Measurements from ENCODE around the gene CD274.
"Not testable (repeated sequence)": the region's sequence is repeated elsewhere in the genome, so short reads cannot be mapped to it uniquely, and the experiment has no call there.

CD274 gene

DNA sequence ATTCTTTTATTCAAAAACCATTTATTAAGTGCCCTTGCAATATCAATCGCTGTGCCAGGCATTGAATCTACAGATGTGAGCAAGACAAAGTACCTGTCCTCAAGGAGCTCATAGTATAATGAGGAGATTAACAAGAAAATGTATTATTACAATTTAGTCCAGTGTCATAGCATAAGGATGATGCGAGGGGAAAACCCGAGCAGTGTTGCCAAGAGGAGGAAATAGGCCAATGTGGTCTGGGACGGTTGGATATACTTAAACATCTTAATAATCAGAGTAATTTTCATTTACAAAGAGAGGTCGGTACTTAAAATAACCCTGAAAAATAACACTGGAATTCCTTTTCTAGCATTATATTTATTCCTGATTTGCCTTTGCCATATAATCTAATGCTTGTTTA lies 18.5 kb downstream of the CD274 start:
- DNase-seq, result no peak

DNA sequence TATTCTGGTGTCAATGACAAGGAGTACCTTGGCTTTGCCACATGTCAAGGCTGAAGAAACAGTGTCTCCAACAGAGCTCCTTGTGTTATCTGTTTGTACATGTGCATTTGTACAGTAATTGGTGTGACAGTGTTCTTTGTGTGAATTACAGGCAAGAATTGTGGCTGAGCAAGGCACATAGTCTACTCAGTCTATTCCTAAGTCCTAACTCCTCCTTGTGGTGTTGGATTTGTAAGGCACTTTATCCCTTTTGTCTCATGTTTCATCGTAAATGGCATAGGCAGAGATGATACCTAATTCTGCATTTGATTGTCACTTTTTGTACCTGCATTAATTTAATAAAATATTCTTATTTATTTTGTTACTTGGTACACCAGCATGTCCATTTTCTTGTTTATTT lies 19.8 kb downstream of the CD274 start:
- no peak for DNase-seq

DNA sequence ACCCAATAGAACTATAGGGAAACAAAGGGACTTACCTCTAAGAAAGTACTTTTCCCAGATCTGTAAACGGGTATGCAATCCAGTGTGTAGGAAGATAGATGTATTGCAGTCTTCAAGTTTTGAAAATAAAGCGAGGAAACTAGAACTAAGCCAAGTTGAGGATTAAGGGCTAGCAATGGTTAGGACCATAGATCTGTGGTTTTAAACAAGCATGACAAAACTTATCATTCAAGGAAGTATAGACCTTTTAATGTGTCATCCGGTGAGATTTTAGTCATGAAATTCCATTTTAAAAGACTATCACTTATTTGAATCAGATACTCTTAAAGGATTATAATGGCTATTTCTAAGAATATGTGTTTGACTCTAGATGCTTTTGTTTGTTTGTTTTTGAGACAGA lies 20.5 kb downstream of the CD274 start:
- DNase-seq, result no peak

DNA sequence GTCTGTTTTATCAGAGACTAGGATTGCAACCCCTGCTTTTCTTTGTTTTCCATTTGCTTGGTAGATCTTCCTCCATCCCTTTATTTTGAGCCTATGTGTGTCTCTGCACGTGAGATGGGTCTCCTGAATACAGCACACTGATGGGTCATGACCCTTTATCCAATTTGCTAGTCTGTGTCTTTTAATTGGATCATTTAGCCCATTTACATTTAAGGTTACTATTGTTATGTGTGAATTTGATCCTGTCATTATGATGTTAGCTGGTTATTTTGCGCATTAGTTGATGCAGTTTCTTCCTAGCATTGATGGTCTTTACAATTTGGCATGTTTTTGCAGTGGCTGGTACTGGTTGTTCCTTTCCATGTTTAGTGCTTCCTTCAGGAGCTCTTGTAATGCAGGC lies 25.3 kb downstream of the CD274 start:
- DNase-seq, result not testable (repeated sequence)

DNA sequence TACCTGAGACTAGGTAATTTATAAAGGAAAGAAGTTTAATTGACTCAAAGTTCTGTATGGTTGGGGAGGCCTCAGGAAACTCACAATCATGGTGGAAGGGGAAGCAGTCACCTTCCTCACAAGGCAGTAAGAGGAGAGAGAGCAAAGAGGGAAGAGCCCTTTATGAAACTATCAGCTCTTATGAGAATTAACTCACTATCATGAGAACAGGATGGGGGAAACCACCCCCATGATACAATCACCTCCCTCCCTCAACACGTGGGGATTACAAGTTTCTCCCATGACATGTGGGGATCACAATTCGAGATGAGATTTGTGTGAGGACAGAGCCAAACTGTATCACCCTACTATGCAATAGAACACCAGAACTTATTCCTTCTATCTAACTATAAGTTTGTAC lies 27.9 kb downstream of the CD274 start:
- DNase-seq, result peak; percentile 39

DNA sequence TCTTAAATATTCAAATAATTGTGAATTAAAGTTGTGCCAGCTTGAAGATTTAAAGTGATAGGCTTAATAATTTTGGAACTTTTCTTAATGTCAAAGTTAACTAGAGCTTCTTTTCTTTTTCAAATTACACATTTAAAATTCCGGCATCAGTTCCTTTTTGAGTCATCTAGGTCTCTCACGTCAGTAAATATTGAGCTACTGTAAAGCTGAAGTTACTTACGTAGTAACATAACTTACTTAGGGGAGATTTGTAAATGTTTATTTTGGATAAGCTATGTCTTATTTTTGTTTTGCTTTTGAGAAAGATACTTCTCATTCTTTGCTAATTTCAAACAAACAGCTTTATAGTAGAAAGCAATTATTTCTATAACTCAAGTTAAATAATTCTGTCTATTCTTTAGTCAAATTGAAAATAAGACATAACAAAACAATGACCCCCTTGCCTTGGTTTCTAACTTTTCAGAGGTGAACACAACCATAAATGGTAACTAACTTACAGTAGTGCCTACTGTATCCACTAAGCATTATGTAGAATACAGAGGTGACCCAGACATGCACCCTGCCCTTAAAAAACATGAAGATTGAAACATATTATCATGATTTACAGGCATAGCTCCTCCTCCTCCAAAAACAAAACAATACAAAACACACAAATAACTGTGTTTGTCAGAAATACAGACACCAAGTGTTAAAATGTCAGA lies 29.8 kb downstream of the CD274 start:
- DNase-seq, result no peak

DNA sequence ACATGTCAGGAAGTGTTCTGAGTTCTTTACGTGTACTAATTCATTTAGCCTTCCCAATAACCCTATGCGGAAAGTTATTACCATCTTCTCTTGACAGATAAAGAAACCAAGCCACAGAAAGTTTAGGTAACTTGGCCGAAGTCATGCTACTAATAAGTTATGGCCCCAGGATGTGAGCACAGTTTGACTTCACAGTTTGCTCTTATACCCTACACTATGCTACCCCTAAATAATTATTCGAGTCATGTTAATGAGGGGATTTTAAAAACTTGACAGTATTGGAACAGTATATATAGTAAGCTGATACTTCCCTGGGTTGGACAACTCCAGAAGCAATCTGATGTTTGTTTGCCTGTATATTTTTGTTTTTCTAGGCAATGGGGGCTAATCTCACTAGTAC lies 30.6 kb downstream of the CD274 start:
- no peak for DNase-seq

DNA sequence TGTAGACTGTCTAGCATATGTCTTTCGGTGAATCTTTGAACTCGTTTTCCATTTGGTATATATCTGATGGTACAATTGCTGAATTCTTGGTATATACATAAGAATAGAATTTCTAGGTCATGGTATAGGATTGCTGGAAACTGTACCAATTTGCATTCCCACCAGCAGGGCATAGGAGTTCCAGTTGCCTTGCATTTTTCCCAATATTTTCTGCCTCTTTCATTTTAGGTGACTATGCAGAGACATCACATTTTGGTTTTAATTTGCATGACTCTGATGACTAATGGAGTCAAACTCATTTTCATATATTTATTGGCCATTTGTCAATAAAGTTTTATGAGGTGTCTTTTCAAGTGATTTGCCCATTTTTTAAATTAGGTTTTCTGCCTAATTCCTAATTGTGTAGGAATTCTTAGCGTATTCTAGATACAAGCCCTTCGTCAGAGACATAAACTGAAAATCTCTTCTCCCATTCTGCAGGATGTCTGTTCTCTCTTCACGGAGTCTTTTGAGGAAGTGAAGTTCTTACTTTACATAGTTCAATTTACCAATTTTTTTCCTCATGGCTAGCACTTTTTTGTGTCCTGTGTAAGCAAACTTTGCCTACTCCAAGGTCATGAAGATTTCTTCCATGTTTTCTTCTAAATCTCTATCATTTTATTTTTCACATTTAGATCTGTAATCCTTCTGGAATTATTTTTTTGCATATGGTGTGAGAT lies 31.1 kb downstream of the CD274 start:
- no peak for DNase-seq

DNA sequence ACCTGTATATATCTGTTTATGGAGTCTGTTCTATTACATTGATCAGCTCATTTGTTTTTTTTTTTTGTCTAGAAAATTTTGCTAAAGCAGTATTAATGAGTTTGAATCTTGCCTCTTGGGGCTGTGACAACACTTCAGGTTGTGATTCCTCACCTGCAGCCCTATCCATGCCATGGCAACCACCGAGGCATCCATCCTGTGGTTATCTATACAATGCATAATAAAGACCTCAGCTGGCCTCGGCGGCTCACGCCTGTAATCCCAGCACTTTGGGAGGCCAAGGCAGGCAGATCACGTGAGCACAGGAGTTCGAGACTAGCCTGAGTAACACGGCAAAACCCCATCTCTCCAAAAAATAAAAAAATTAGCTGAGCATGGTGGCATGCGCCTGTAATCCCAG lies 31.9 kb downstream of the CD274 start:
- DNase-seq, result no peak

DNA sequence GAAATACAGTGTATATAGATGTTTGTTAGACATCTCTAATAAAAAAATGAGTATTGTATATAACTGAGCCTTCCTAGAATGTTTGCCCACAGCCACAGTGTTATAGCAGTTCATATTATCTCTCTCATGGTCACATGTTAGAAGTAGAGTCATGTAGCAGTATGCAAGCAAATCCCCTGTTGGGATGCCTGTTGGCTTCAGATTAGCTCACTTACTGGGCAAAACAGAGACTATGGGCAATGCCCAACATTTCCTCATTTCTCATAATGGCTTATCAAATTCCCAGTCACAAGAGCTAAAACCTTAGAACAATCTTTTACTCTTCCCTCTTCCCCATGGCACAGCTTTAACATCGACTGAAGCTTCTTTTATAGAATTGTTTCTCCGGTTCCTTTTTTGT lies 33.0 kb downstream of the CD274 start:
- DNase-seq, result no peak

DNA sequence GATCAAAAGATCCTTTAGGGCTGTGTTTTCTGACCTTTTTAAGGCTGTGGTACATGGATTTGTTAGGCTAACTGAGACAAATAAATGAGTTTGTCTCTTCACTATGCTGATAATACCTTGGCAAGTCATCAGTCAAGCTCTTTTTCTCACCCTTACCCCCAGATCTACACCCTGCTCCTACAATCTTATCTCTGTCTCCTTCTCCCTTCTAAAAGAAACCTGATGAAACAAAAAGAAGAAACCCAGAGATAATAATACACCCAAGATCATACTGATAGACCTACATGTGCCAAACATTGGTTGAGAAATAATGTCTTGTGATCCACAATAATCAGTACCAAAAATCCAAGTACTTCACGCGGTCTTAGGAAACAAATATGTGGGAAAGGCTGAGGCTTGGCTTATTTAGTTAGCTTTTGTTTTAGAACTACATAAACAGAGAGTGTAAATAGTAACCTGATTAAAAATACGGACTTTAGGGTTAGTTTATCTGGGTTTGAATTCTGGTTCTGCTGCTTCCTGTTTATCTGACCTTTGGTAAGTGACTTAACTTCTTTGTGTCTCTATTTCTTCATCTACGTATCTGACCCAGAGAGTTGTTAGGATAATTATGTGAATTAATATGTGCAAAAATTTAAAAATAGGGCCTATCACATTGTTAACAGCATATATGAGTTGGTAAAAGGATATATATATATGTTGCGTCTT lies 35.2 kb downstream of the CD274 start:
- DNase-seq, result no peak

DNA sequence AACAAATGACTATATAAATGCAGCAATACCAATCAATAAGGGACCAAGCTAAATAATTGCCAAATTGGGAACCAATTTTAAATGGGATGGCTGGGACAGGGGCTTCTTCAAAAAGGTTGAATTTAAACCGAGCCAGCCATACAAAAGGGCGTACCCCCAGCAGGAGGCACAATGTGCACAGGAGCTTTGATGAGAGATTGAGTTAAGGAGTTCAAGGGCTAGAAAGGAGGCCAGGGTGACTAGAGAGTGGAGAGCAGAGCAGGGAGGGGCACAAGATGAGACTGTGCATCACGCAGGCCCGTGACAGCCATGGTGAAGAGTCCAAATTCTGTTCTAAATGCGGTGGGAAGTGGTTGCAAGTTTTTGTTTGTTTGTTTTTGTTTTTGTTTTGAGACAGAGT lies 36.6 kb downstream of the CD274 start:
- DNase-seq, result no peak

DNA sequence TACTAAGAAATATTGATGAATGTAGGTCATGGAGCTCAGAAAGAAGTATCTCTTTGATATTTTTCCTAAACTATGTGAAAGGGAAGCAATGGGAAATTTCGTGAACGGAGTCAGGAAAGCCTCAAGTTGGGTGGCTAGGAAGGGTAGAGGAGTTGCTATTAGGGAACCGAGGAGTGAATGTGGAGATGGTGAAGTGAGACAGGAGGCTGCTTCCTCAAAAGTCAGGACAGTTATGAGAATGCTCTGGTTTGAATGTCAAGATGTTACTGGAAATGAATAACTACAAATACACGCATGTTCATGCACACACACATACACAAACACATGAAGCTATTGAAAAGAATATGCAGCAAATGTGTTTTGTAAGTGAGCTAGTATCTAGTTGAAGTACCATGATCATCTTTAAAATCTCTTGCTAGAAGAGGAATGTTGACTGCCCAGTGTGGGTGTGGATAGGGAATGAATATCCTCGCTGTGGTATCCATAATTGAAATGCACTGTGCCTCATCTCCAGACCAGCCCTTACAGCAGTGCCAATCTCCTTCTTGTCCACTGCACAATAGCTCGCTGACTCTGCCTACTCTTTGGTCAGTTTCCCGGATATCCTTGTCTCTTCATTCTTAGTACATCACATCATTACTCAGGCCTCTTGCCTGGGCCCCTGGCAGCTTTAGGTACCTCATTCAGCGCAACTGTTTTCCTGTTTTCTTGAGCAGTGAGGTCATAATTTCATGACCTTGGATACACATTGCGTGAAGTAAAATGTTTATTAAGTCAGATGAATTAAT lies 38.1 kb downstream of the CD274 start:
- no peak for DNase-seq

DNA sequence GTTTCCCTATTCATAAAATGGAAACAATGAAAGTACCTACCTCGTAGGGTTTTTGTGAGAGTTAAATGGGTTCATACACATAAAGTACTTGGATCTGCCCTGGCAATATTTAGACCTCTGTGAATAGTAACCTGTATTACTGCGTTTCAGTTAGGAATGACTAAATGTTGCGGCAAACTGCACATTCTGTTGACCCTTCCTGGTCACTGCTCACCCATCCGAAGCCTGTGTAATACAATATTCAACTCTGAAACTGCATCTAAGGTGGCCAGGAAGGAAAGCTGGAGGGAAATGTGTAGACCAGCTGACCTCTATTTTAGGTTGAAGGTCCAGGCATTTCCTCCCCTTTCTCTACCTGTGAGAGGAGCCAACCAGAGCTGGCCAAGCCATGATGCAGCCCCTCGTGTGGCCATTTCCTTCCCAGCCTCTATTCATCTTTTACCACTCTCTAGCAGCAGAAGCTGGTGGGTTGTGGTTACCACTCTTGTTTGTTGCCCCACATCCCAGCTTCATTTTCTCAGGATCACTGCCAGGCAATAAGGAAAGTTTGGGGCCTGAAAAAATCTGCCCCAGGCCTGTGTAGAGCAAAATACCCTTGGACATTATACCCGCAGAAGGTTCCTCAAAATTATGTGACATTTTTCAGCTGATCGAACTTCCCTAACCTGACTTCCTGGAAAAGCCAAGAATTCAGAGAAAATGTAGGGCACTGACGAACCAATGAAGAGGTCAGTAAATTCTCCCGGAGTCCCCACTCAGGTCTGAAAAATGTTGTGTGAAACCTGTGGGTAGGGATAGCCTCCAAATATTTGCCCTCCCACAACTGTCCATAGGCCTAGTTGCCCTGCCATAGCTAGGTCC lies 39.5 kb downstream of the CD274 start:
- no peak for DNase-seq

DNA sequence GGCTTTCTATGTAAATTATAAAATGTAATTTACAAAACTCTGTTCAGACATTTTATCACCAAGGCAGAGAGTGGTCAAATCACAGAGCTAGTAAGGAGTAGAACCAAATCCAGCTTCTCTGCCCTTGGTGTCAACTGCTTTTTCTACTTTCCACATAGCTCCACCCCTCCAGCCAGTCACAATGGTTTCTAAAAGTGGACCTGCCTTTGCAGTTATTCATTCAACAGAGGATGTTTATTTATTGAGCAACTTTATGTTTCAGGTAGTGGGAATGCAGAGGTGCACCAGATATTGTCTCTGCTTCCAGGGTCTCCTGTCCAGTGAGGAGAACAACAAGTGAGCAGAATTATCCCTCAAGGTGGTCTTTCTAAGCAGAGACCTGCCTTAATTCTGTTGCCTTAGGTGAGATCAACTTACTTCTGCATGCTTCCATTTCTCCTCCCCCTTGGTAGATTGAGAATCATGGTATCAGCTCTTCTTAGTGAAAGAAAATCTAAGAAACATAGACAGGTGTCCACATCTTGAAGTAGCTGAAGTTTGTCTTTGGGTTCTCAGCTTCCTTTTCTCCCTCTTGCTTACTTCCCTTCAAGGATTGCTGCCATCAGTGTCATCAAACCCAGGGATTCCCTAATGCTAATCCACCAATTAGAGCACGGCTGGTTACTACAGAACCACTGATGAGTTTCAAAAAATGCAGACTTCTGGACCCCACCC lies 42.8 kb downstream of the CD274 start:
- no peak for DNase-seq

DNA sequence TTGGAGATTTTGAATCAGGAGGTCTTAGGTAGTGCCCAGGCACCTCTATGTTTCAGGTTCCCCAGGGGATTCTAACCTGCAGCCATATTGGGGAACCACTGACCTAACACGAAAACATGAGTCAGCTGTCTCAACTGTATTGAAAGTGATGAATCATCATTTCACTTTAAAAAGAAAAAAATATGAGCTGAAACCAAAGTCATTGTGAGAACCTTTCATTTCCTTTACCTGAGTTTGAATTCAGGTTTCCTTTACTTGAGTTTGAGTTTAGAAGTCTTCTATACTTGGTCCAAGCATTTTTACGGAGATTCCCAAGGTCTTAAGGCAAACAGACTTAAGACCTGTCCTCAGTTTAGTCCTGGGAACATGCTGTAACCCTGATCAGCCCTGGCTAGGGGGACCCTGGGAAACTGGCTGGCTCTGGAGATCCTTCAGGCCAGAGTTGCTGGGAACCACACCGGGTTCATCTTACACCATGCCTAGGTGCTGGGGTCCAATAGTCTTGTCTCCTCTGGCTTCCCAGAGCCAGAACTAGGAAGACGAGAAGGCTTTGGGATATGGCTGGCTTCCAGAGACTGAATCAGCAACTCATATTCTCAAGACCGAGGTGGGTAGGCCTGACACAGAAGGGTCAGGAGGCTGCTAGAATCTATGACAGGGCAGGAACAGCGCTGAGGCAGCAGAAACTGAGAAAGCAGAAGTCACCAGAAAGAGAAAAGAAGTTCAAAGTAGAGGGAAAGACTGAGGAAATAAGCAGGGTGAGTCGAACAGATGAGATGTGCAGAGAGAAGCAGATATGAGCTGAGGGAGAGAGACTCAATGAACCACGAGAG lies 43.6 kb downstream of the CD274 start:
- peak; percentile 51 for DNase-seq

DNA sequence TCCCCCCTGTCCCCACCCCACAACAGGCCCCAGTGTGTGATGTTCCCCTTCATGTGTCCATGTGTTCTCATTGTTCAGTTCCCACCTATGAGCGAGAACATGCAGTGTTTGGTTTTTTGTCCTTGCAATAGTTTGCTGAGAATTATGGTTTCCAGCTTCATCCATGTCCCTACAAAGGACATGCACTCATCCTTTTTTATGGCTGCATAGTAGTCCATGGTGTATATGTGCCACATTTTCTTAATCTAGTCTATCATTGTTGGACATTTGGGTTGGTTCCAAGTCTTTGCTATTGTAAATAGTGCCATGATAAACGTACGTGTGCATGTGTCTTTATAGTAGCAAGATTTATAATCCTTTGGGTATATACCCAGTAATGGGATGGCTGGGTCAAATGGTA lies 44.4 kb downstream of the CD274 start:
- not testable (repeated sequence) for DNase-seq

DNA sequence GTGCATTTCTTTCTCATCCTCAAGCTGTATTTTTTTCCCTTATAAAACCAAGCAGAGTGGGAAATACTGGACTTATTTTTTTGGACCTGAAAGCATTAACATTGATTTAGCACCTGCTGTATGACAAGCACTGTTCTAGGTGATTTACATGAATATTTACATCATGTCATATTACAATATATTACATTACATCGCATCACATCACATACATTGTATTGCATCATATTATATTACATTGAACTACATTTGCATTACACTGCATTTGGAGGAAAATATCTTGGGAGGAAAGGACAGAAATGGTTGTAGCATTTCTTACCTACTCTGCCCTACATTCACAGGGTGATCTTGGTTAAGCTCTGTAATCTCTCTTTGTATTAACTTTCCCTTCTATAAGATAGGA lies 48.8 kb downstream of the CD274 start:
- DNase-seq, result no peak

DNA sequence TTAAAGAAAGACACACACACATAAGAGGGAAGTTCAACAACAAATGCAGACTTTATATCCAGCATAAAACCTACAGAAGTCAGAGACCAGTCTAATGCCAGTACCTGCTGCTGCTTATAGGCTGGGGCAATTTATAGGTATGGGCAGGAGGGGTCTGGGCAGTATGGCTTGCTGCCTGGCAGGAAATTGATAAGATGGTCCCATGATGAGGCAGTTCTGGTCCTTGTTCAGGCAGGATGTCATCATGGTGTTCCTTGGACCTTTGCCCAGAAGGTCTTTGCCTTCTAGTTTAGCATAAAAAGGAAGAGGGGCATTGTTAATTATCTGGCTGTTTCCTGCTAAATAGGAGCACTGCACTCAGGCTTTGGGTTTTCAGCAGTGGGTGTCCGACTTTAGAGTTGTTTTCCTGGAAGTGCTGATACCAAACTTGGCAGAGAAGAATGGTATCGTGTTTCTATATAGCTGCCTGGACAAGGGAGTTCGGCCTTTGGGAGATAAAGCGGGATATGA lies 49.6 kb downstream of the CD274 start:
- DNase-seq, result no peak

DNA sequence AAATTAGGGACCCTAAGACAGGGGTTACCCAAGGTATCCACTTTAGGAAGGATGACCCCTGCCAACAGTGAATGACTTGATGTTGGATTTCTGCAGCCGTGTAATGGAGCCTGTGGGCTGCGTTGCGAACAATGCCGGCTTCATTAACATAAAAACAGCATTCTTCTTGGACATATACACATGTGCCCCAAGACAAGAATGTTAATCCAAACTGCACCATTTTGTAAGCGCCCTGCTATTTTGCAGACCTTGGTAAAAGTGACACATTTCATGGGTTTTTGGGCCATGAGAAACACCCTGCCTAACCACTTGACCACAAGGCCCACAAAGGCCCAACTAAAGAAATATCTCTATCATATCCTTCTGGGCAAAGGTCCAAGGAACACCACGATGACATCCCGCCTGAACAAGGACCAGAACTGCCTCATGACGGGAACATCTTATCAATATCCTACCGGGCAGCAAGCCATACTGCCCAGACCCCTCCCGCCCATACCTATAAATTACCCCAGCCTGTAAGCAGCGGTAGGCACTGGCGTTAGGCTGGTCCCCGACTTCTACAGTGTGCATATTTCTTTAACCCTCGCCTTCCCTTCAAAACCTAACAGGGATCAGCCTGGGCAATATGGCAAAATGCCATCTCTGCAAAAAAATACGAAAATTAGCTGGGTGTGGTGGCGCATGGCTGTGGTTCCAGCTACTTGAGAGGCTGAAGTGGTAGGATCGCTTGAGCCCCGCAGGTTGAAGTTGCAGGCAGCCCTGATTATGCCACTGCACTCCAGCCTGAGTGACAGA lies 50.3 kb downstream of the CD274 start:
- DNase-seq, result no peak

All from stimulated activated CD4-positive, alpha-beta T cell treated with anti-CD3 and anti-CD28 coated beads, Interleukin-15, amount 100 ng/mL, for 24 hours (primary cell).